Heart left ventricle (tissue), 16 donors: ENCODE data around the gene LHFPL3. TPM values are rescaled to one million over a fixed set of nuclear protein-coding genes. Genes with fewer than 3 reads are reported as not detected.
"Not testable (repeated sequence)": the region's sequence is repeated elsewhere in the genome, so short reads cannot be mapped to it uniquely, and the experiment has no call there.

Source experiments
- ATAC-seq, 4 donors: fragments of 200-7000 bp; cut with Tn5 transposase; one replicate each; pipeline ENCODE4 v1.9.1; 2020 to 2022; ENCODE audit warnings: moderate library complexity in 4 of 4, mild to moderate bottlenecking in 3 of 4, moderate number of reproducible peaks in 1 of 4
- DNase-seq, 5 donors: peaks; one replicate each; pipeline ENCODE4 v3.0.0-alpha.2; 2020
- H3K27ac ChIP-seq, 12 donors: fragments of 200-600 bp; sonication (generic) in 4 of 12; one replicate each; pipeline versions ENCODE4 v1.5.0 to v1.8.0; 2016 to 2022; ENCODE audit warnings: mild to moderate bottlenecking in 2 of 12
- H3K27me3 ChIP-seq, 9 donors: fragments of 200-600 bp; sonication (generic) in 2 of 9; one replicate each; pipeline versions ENCODE4 v1.5.1 to v1.8.0; 2016 to 2022; ENCODE audit warnings: mild to moderate bottlenecking in 3 of 9
- H3K36me3 ChIP-seq, 9 donors: fragments of 200-600 bp; sonication (generic) in 2 of 9; one replicate each; pipeline versions ENCODE4 v1.5.0 to v1.8.0; 2018 to 2022; ENCODE audit warnings: mild to moderate bottlenecking in 2 of 9
- H3K4me1 ChIP-seq, 12 donors: fragments of 200-600 bp; sonication (generic) in 4 of 12; one replicate each; pipeline versions ENCODE4 v1.5.0 to v1.8.0; 2016 to 2022; ENCODE audit warnings: mild to moderate bottlenecking in 3 of 12
- H3K4me3 ChIP-seq, 12 donors: fragments of 200-600 bp; sonication (generic) in 4 of 12; one replicate each; pipeline versions ENCODE4 v1.5.0 to v1.8.0; 2017 to 2022; ENCODE audit warnings: mild to moderate bottlenecking in 9 of 12, moderate library complexity in 4 of 12
- H3K9me3 ChIP-seq, 12 donors: fragments of 200-600 bp; sonication (generic) in 4 of 12; one replicate each; pipeline versions ENCODE4 v1.5.0 to v1.8.0; 2016 to 2022; ENCODE audit warnings: mild to moderate bottlenecking in 1 of 12
- CTCF ChIP-seq, 12 donors: fragments of 200-600 bp; sonication (generic) in 4 of 12; IDR thresholded peaks; one replicate each; pipeline versions ENCODE4 v1.5.0 to v1.8.0; 2018 to 2022; ENCODE audit warnings: antibody characterized with exemption in 12 of 12, mild to moderate bottlenecking in 5 of 12
- POLR2A ChIP-seq, 2 donors: fragments of 450-650 bp; IDR thresholded peaks; one replicate each; pipeline ENCODE4 v1.6.1; 2017; ENCODE audit warnings: antibody characterized with exemption in 2 of 2, mild to moderate bottlenecking in 2 of 2, moderate library complexity in 2 of 2
- WGBS, 4 donors: extraction: QIAGEN DNeasy Blood & Tissue Kit in 2 of 4; methylation state at CpG; one replicate each; pipeline versions ENCODE4 v1.1.5 to v1.1.7; 2013 to 2018; 5-methylcytosine and 5-hydroxymethylcytosine counted together
- intact Hi-C, 10 donors: fragments of 100-400 bp; cut with DNase I; formaldehyde crosslinking; loops; one replicate each; pipeline versions ENCODE4 v1.11.1 to v1.14.2; 2022
- polyA plus RNA-seq, 2 donors: library from polyadenylated mRNA; stranded (reverse); fragments of 200-250 nt; gene quantifications; one replicate each; pipeline ENCODE4 v1.2.3, GENCODE V29; 2013
- total RNA-seq, 9 donors: library from RNA; depleted of rRNA in 2 of 9; stranded (reverse); fragments of >200 nt in 2 of 9; fragmentation: NEBNext Ultra II Directional in 3 of 9; extraction: Animal tissue kit (Norgen Biotek cat#: 25700) in 3 of 9; gene quantifications; one replicate each; pipeline versions ENCODE4 v1.1.0 to v1.2.4, GENCODE V29; 2016 to 2023
- donor health status: ischemic (EF 13 %, LVEDD 7.1; RV severe dilation, severe dysfunction).
- donor health status: healthy with polysubstance abuse.
- donor health status: DM: no; HTN: yes; CAD: no.
- donor health status: DM: no; HTN: no; CAD: no.
- donor health status: ischemic (EF 25% LVEDD 6.9; RV normal size, moderate dysfunction).
- donor health status: ischemic (EF 25% LVEDD 5.7; RV mildly dilated, moderate dysfunction).
- donor health status: healthy.
- donor health status: DM: yes; HTN: yes; CAD: no.
- donor health status: ischemic (EF 35%, LVEDD 5.7; RV mildly dilated, moderate dysfunction).
- donor health status: nonischemic (EF 11% LVEDD 7.7; RV severe dilation, severe dysfunction).
- donor health status: DM: yes; HTN: yes; CAD: no.
- donor health status: PGD.
- donor health status: ischemic (EF 29% LVEDD 5.4; RV normal size, mild dysfunction).
- donor health status: nonischemic (EF 23%, LVEDD 6.1; RV moderate dilation, normal function).

LHFPL3 gene
- total and polyA plus RNA-seq, 11 donors = not detected

GRCh38 chr7:104936546-104936945 lies 608.1 kb downstream of the LHFPL3 start:
- Histone ChIP-seq H3K27me3 (no peaks in the 10 kb centered on the region), H3K9me3 (no peaks in the 10 kb centered on the region), H3K36me3 (no peaks in the 10 kb centered on the region), H3K27ac (no peak overlapping the region), H3K4me3 (no peak overlapping the region), H3K4me1 (peaks cover 0 to 11% (median 0%) of the 10 kb centered on the region in 12 donors)
- no peak for TF ChIP-seq POLR2A (IDR thresholded peaks at IDR 0.05)
- TF ChIP-seq CTCF (IDR thresholded peaks at IDR 0.05) = no peak
- ATAC-seq = peak in 1 of 4 donors; percentile 22
- 84 to 90% (median 85%) methylated on average over 7 to 8 of the region's 8 CpGs for WGBS, 4 donors
- intact Hi-C loops = loop anchor here in 1 of 10 donors (5.0 kb wide), 1 partner anchor 49 kb away; no protein-coding TSS in a partner anchor
- no peak for DNase-seq

GRCh38 chr7:104937489-104937888 lies 609.1 kb downstream of the LHFPL3 start:
- intact Hi-C loops = loop anchor here in 1 of 10 donors (5.0 kb wide), 1 partner anchor 50 kb away; no protein-coding TSS in a partner anchor

GRCh38 chr7:104938741-104939390 lies 610.5 kb downstream of the LHFPL3 start:
- H3K4me3 ChIP-seq = no peak overlapping the region
- TF ChIP-seq CTCF (IDR thresholded peaks at IDR 0.05) (no peak), POLR2A (IDR thresholded peaks at IDR 0.05) (no peak)
- H3K27me3 ChIP-seq = no peaks in the 10 kb centered on the region
- ATAC-seq = no peak
- H3K4me1 ChIP-seq = peaks cover 0 to 26% (median 8%) of the 10 kb centered on the region in 12 donors
- H3K9me3 ChIP-seq = no peaks in the 10 kb centered on the region
- intact Hi-C loops = loop anchor here in 1 of 10 donors (5.0 kb wide), 1 partner anchor 52 kb away; no protein-coding TSS in a partner anchor
- no peaks in the 10 kb centered on the region for H3K36me3 ChIP-seq
- H3K27ac ChIP-seq = no peak overlapping the region
- no peak for DNase-seq
- 89 to 100% (median 90%) methylated on average over 1 of the region's 1 CpG for WGBS, 4 donors

More at GRCh38 chr7:104937489-104937888, 609.1 kb downstream of the LHFPL3 start:
- not testable (repeated sequence) for H3K27me3 ChIP-seq, ATAC-seq, H3K27ac ChIP-seq, H3K36me3 ChIP-seq, H3K4me3 ChIP-seq, H3K9me3 ChIP-seq, DNase-seq
- 95 to 98% (median 96%) methylated on average over 6 of the region's 6 CpGs for WGBS, 4 donors
- peaks cover 0 to 20% (median 0%) of the 10 kb centered on the region in 12 donors for H3K4me1 ChIP-seq

- no peak for DNase-seq
- no peak overlapping the region for H3K27ac ChIP-seq
- intact Hi-C loops = loop anchor here in 1 of 10 donors (5.0 kb wide), 1 partner anchor 72 kb away; the partner anchor contains the start of gene KMT2E
- H3K36me3 ChIP-seq = no peaks in the 10 kb centered on the region
- no peaks in the 10 kb centered on the region for H3K27me3 ChIP-seq
- TF ChIP-seq CTCF (IDR thresholded peaks at IDR 0.05) (no peak), POLR2A (IDR thresholded peaks at IDR 0.05) (no peak)
- ATAC-seq = no peak
- H3K9me3 ChIP-seq = no peaks in the 10 kb centered on the region
- H3K4me3 ChIP-seq = no peak overlapping the region
- peaks cover 3 to 37% (median 17%) of the 10 kb centered on the region in 12 donors for H3K4me1 ChIP-seq
- 92 to 96% (median 95%) methylated on average over 20 to 43 of the region's 43 CpGs for WGBS, 4 donors
Measured at GRCh38 chr7:104940023-104940710, 611.8 kb downstream of the LHFPL3 start.
